Mucosa of descending colon (tissue), 3 donors: Measurements from ENCODE around the gene PTCRA. TPM values are rescaled to one million over a fixed set of nuclear protein-coding genes. Genes with fewer than 3 reads are reported as not detected.
A peak's percentile ranks its signal among the peaks of the same experiment; 100 is the strongest.

Experiments
- ATAC-seq: fragments of 200-7000 bp; cut with Tn5 transposase; one replicate; pipeline ENCODE4 v1.9.1; 2020; ENCODE audit warnings: mild to moderate bottlenecking, moderate library complexity
- DNase-seq, 3 donors: peaks; one replicate each; pipeline ENCODE4 v3.0.0-alpha.2; 2020
- H3K36me3 ChIP-seq: fragments of 200-600 bp; one replicate; pipeline ENCODE4 v1.8.0; 2021; ENCODE audit warnings: low read depth, mild to moderate bottlenecking
- H3K4me1 ChIP-seq: fragments of 200-600 bp; one replicate; pipeline ENCODE4 v1.8.0; 2021; ENCODE audit warnings: low read depth, mild to moderate bottlenecking
- H3K4me3 ChIP-seq: fragments of 200-600 bp; one replicate; pipeline ENCODE4 v1.8.0; 2021; ENCODE audit warnings: mild to moderate bottlenecking
- H3K9me3 ChIP-seq: fragments of 200-600 bp; one replicate; pipeline ENCODE4 v1.8.0; 2021; ENCODE audit warnings: mild to moderate bottlenecking
- intact Hi-C, 2 donors: fragments of 100-400 bp; cut with DNase I in 1 of 2; cut with micrococcal nuclease in 1 of 2; formaldehyde crosslinking; loops; one replicate each; pipeline versions ENCODE4 v1.11.0 to v1.11.1; 2022; cut with DNase I, micrococcal nuclease
- total RNA-seq, 3 donors: library from RNA; stranded (reverse); fragmentation: NEBNext Ultra II Directional in 2 of 3; extraction: Animal tissue kit (Norgen Biotek cat#: 25700) in 2 of 3; gene quantifications; one replicate each; pipeline versions ENCODE4 v1.2.1 to v1.2.4, GENCODE V29; 2021 to 2023
- TF ChIP-seq, protein P1 (sequence below): fragments of 200-600 bp; IDR thresholded peaks from one replicate; pipeline ENCODE4 v1.8.0; 2022; ENCODE audit warnings: antibody characterized with exemption, mild to moderate bottlenecking
- donor health status: DM: no; HTN: no; CAD: no; lungs with moderate emphysema.
- donor health status: DM: no; HTN: no; CAD: no.
- donor health status: DM: no; HTN: yes; CAD: no.

The PTCRA gene
- total RNA-seq, 3 donors from 2014 or later = not detected

DNA sequence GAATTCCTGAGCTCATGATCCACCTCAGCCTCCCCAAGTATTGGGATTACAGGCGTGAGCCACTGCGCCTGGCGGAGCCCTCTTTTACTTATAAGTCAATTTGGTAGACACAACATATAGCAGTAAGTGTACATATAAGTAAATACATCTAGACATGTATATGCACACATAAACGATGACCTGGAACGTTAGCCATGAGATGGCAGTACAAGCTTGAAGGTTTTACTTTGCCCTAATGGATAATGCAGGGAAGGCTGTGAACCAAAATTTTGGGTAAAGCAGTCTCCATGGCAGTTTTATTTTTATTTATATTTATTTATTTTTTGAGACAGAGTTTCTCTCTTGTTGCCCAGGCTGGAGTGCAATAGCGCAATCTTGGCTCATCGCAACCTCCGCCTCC, 42.3 kb downstream of the PTCRA start:
- no peak for DNase-seq
- Histone ChIP-seq H3K4me3 (no peak overlapping the region), H3K9me3 (no peaks in the 10 kb centered on the region), H3K4me1 (peaks cover 5% of the 10 kb centered on the region), H3K36me3 (no peaks in the 10 kb centered on the region)
- TF ChIP-seq, protein P1, sequence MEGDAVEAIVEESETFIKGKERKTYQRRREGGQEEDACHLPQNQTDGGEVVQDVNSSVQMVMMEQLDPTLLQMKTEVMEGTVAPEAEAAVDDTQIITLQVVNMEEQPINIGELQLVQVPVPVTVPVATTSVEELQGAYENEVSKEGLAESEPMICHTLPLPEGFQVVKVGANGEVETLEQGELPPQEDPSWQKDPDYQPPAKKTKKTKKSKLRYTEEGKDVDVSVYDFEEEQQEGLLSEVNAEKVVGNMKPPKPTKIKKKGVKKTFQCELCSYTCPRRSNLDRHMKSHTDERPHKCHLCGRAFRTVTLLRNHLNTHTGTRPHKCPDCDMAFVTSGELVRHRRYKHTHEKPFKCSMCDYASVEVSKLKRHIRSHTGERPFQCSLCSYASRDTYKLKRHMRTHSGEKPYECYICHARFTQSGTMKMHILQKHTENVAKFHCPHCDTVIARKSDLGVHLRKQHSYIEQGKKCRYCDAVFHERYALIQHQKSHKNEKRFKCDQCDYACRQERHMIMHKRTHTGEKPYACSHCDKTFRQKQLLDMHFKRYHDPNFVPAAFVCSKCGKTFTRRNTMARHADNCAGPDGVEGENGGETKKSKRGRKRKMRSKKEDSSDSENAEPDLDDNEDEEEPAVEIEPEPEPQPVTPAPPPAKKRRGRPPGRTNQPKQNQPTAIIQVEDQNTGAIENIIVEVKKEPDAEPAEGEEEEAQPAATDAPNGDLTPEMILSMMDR = no peak
- ATAC-seq = no peak
- intact Hi-C loops = no loop called here

DNA sequence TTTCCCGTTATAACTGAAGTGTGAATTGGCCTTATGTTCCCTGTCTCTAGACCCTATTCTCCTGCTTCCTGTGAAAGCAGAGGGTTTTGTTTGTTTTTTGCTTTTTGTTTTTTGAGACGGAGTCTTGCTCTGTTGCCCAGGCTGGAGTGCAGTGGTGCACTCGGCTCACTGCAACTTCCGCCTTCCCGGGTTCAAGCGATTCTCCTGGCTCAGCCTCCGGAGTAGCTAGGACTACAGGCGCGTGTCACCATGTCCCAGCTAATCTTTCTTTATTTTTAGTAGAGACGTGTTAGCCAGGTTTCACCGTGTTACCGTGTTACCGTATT, 44.0 kb downstream of the PTCRA start:
- Histone ChIP-seq H3K36me3 (no peaks in the 10 kb centered on the region), H3K4me3 (no peak overlapping the region), H3K4me1 (peaks cover 5% of the 10 kb centered on the region), H3K9me3 (no peaks in the 10 kb centered on the region)
- TF ChIP-seq, protein P1 = no peak
- intact Hi-C loops = no loop called here
- ATAC-seq = no peak
- no peak for DNase-seq

DNA sequence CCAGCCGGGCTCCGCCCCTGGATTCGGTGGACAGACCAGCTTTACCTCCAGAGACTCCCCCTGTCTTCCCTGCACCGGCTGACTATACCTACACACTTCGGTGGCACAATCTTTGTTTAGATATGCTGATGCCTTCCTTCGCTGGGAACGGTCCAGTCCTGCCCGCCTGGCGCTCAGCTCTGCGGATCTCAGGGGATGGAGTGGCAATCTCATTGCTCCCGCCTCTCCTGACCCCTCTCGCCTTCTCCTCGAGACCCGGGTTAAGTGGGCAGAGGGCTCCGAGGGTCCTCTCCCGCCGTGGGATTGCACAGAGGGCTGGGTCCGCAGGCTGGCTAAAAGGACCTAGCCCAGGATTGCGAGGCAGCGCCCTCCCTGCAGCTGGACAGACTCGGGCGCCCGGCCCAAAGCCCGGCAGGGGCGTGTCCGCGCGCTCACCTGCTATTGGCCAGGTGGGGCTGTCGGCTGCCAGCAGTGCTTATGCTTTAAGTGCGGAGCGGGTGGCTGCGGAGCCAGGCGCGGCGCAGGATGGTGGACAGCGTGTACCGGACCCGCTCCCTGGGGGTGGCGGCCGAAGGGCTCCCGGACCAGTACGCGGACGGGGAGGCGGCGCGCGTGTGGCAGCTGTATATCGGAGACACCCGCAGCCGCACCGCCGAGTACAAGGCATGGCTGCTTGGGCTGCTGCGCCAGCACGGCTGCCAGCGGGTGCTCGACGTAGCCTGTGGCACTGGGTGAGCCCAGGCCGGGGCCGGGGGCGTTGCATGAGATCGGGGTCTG, 44.6 kb downstream of the PTCRA start, which contains the start of gene GNMT:
TSS of gene GNMT (plus strand) at position 512 of the 777 bp plus-strand sequence. CDS start at position 526, 14 bp downstream.
- H3K4me1 ChIP-seq = peaks cover 5% of the 10 kb centered on the region
- H3K4me3 ChIP-seq = no peak within 1 kb of the TSS
- no peaks in the 10 kb centered on the region for H3K9me3 ChIP-seq
- intact Hi-C loops = no loop called here
- H3K36me3 ChIP-seq = no peaks in the 10 kb centered on the region
- ATAC-seq = peak; percentile 97
- TF ChIP-seq, protein P1 = no peak
- DNase-seq = peak; percentile 80 to 85 (median 84)

DNA sequence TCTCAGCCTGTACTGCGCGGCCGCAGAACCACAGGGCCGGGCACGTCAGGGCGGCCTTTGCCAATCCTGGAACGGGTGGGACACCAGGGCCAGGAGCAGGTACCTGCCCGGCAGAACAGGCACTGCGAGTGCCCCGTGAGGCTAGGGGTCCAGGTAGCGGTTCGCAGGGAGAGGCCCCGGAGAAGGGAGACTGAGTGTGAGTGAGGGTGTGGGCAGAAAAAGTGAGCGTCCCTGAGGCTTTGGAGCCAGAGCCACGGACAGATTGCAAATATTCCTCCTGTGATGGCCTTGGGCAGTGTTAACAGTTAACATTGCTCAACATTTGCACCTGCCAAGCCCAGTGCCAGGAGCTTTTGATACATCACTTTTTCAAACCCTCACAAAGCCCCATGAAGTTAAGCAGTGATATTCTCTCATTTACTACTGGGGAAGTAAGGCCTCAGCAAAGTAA, 45.2 kb downstream of the PTCRA start:
- intact Hi-C loops = no loop called here
- H3K9me3 ChIP-seq = no peaks in the 10 kb centered on the region
- DNase-seq = no peak
- no peaks in the 10 kb centered on the region for H3K36me3 ChIP-seq
- ATAC-seq = peak; percentile 10
- H3K4me3 ChIP-seq = no peak overlapping the region
- TF ChIP-seq, protein P1 = no peak
- peaks cover 5% of the 10 kb centered on the region for H3K4me1 ChIP-seq

DNA sequence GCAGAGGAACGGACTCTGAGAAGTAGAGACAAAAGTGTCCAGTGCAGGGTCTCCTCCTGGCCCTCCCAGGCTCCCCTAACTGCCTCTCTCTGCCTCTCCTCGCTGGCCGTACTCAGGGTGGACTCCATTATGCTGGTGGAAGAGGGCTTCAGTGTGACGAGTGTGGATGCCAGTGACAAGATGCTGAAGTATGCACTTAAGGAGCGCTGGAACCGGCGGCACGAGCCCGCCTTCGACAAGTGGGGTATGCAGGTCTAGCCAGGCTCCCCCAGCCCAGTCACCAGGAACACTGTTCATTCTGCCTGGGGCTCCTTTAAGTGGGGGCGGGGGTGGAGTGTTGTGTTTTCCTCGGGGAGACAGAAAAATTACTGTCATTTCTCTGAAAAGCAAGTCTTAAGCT, 46.2 kb downstream of the PTCRA start:
- Histone ChIP-seq H3K36me3 (no peaks in the 10 kb centered on the region), H3K9me3 (no peaks in the 10 kb centered on the region), H3K4me3 (no peak overlapping the region), H3K4me1 (peaks cover 5% of the 10 kb centered on the region)
- TF ChIP-seq, protein P1 = no peak
- DNase-seq (no peak), ATAC-seq (no peak)
- intact Hi-C loops = no loop called here
